Activated CD4-positive, alpha-beta T cell treated with anti-CD3 and anti-CD28 coated beads, Interleukin-2, amount 50 U/mL, for 16 hours (primary cell): Measurements from ENCODE around the gene GRIN3A.
A peak's percentile ranks its signal among the peaks of the same experiment; 100 is the strongest.
"Not testable (repeated sequence)": the region's sequence is repeated elsewhere in the genome, so short reads cannot be mapped to it uniquely, and the experiment has no call there.

Source experiments
- DNase-seq: peaks from one replicate; pipeline ENCODE4 v3.0.0-alpha.2; 2020

GRIN3A gene

DNA sequence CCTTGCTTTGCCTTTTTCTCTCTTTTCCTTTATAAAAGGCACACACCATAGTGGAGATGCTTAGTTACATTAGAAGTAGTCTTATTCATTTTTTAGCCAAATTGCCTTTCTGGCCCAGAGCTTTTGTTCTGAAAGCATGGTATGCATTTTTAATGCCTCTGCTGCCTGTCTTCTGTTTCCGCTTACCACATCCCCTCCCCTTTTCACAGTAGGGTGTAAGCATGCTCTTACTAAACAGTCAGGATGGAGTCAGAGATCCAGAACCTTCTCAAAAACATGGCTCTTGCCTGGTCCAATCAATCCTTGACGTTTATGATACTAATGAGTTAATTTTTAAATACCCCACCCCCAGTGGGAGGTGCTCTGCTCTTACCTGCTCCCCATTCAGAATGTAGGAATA, 166.1 kb downstream of the GRIN3A start:
- no peak for DNase-seq

DNA sequence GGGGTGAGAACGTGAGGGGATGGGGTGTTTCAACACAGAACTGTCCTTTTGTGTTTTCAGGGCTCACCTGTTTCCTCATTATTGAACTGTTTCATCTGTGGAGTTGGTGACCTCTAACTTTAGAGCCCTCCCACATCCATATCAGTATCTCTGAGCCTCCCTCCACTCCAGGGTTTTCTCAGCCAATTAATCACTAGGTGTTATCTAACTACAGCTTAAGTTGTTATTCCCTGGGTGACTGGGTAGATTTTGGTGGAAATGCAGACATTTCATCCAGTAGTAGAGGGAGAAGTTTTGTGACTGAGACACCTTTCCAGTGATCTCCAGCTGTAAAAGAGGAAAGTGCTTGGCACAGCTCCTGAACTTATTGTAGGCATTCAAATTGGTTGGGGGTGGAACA, 167.3 kb downstream of the GRIN3A start:
- DNase-seq, result no peak

GRCh38 chr9:101569741-101570501, 168.5 kb downstream of the GRIN3A start:
- no peak for DNase-seq

DNA sequence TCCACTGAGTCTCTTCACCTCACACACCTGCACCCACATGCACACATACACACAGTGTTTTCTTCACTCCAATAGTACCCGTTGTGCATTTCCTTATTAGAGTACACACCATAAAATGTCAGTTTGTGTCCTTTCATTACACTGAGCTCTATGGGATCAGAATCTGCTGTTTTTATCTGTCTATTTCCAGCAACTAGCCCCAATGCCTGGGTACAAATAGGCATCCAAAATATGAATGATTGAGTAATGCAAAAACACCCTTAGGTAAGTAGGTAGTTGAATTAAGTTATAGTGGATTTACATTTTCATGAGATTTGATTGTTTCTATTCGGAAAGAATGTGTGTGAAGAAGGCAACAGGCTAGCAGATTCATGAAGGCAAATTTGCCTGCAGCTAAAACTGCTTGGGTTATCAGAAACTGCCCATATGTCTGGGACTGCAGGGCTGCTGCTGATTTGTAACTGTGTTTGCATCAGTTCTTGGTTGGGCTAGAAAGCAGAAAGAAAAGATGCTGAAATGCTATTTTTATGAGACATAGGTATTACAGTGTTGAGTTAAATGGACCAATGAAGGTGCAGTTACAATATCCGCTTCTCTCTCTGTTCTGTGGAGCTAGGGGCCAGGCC, 170.6 kb downstream of the GRIN3A start:
- DNase-seq, result no peak

DNA sequence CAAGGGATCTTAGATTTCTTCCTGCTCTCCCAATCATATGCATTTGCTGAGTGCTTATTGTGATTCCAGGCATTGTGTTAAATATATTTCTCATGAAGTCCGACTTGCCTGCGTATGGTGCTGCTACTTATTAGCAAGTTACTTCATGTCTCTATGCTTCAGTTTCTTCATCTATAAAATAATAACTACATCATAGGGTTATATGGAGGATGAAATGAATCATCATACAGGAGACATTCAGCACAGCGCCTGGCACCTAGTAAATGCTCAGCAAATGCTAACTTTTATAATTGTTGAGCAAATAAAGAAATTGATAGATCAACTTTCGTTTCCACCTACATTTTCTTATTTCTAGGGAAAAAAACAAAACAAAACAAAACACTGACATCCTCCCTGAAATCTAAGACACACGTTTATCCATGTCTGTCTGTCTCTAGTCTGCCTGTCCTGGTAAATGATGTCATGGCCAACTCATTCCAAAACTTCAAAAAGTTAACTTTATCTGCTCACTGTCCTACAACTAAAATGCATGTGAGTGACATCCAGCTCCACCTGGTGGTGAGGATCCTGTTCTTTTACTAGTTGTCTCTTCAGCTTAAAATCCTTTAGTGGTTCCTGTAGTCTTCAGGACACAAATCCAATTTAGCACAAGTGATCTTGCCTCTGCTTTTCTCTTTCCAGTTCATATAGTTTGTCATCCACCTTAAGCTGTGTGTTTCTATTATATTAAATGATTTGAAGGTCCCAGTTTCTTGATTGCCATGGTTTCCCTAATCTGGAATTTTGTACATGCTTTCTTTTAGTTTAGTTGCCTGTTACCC, 171.3 kb downstream of the GRIN3A start:
- peak; percentile 57 for DNase-seq

GRCh38 chr9:101564252-101564651, 174.2 kb downstream of the GRIN3A start:
- no peak for DNase-seq

DNA sequence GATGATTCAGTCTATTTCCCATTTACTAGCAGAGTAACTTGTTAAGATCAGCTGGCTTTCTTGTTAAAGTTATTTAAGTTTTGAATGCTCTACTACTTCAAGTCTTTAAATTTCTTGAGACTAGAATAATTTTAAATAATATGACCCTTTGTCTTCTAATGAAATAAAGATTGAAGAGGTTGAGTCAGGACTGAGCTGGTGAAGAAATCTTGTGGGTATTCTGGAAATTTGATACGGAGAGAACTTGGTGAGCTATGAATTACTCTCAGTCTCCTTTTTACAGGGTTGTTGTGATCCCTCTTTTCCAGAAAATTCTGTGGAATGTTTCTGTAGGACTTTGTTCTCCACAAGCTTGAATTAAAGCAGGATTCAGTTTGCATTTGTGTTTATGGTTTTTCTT, 175.5 kb downstream of the GRIN3A start:
- DNase-seq, result no peak

DNA sequence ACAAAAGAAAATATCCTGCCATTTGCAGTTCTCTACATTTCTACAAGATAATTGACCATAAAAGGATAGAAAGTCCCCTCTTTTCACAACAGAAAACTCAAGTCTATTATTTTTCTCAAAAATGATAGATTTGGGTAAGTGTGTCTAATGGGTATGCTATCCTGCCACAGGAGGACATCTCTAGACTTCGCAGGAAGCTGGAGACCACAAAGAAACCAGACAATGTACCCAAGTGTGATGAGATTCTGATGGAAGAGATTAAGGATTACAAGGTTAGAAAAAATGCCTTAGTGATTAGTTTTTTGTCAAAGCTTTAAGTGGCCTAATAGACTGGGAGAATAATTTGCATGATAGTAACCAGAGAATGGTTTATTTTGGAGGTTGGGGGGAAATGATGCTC, 176.7 kb downstream of the GRIN3A start:
- no peak for DNase-seq

DNA sequence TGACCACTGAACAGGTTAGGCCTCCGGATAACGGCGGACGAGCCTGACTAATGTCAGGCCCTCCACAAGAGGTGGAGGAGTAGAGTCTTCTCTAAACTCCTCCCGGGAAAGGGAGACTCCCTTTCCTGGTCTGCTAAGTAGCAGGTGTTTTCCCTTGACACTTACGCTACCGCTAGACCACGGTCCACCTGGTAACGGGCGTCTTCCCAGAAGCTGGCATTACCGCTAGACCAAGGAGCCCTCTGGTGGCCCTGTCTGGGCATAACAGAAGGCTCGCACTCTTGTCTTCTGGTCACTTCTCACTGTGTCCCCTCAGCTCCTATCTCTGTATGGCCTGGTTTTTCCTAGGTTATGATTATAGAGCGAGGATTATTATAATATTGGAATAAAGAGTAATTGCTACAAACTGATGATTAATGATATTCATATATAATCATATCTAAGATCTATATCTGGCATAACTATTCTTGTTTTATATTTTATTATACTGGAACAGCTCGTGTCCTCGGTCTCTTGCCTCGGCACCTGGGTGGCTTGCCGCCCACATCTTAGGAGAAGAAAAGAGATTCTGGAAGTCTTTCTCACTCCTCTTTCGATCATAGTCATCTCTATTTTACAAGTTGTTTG, 188.9 kb downstream of the GRIN3A start:
- not testable (repeated sequence) for DNase-seq

DNA sequence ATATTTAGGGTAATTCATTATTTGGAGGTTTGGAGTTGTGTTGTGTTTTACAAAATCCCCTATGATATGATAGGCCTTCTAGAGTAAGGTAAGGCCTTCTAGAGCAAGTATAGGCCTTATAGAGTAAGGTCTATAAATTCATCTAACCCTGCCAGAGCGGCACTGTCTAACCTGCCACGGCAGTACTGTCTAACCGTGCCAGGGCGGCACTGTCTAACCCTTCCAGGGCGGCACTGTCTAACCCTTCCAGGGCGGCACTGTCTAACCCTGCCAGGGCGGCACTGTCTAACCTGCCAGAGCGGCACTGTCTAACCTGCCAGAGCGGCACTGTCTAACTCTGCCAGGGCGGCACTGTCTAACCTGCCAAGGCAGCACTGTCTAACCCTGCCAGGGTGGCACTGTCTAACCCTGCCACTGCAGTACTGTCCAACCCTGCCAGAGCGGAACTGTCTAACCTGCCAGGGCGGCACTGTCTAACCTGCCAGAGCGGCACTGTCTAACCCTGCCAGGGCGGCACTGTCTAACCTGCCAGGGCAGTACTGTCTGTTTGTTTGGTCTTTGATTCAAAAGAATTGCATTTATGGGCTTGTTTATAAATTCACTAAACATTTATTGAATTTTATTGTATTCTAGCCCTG, 195.2 kb downstream of the GRIN3A start:
- no peak for DNase-seq

- DNase-seq, result no peak
Measured at GRCh38 chr9:101540069-101540468, 198.4 kb downstream of the GRIN3A start.

GRCh38 chr9:101536938-101537337, 201.5 kb downstream of the GRIN3A start:
- no peak for DNase-seq

DNA sequence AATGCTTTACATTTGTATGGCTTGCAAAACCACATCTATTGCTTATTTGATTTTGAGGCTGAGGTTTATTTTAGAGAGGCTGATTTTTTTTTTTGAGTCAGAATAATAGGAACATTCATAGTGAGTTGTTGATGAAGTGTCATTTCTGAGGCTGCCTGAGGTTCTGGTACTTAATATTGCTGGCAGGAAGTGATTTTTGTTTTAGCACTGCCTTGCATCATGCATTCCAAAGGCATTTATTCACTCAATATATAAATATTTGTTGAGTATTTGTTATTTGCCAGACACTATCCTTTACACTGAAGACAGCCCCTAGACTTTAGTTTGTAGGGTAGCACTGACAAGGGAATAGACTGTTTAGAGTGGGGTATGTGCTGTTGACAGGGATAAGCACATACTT, 202.1 kb downstream of the GRIN3A start:
- no peak for DNase-seq

GRCh38 chr9:101533334-101534204, 204.9 kb downstream of the GRIN3A start, which contains the start of gene RNF20:
RNF20 (plus strand) TSS chr9:101533853; CDS start chr9:101535424, 1,571 bp downstream.
- DNase-seq, result peak; percentile 98

- peak; percentile 84 for DNase-seq
Measured at GRCh38 chr9:101530076-101530711, 208.3 kb downstream of the GRIN3A start.

DNA sequence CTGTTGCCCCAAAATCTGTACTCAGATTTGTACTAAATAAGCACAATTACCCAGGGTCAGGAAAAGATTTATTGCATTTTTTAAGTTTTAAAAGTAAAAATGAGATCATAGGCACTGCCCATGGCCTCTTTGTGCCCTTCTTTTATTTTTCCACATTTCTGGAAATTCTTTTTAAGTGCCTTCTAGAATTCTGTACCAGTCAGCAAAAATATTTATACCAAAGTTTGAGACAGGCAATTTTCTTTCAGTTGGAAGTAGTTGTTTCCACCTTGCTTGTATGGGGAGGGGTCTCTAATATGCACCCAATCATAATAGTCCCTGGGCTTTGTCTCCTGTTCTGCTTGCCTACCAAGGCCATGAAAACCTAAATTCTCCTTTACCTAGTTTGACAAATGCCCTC, 210.4 kb downstream of the GRIN3A start:
- no peak for DNase-seq

- no peak for DNase-seq
Measured at GRCh38 chr9:101527066-101527465, 211.4 kb downstream of the GRIN3A start.

GRCh38 chr9:101524371-101524770, 214.1 kb downstream of the GRIN3A start:
- DNase-seq, result no peak
